ENCODE measurements around the gene FAM13A.
"Not testable (repeated sequence)": the region's sequence is repeated elsewhere in the genome, so short reads cannot be mapped to it uniquely, and the experiment has no call there.

Gene FAM13A

GRCh38 chr4:88960576-88960975, 96.4 kb downstream of the FAM13A start:
- no peak for DNase-seq (ENCODE audit: low spot score)

- no peak for DNase-seq (ENCODE audit: low spot score)
These were observed 98.9 kb downstream of the FAM13A start for GRCh38 chr4:88958080-88958479.

GRCh38 chr4:88957570-88957969, 99.4 kb downstream of the FAM13A start:
- no peak for DNase-seq (ENCODE audit: low spot score)

- DNase-seq (ENCODE audit: low spot score), result no peak
These were observed 101.2 kb downstream of the FAM13A start for GRCh38 chr4:88955580-88956380.

- DNase-seq (ENCODE audit: low spot score), result no peak
These were observed 103.6 kb downstream of the FAM13A start for GRCh38 chr4:88953400-88953799.

GRCh38 chr4:88952081-88952480, 104.9 kb downstream of the FAM13A start:
- no peak for DNase-seq (ENCODE audit: low spot score)

GRCh38 chr4:88949605-88950004, 107.4 kb downstream of the FAM13A start:
- DNase-seq (ENCODE audit: low spot score), result no peak

- no peak for DNase-seq (ENCODE audit: low spot score)
These were observed 116.5 kb downstream of the FAM13A start for GRCh38 chr4:88940506-88940905.

GRCh38 chr4:88939697-88940096, 117.3 kb downstream of the FAM13A start:
- DNase-seq (ENCODE audit: low spot score), result no peak

GRCh38 chr4:88938138-88938537, 118.8 kb downstream of the FAM13A start:
- DNase-seq (ENCODE audit: low spot score), result no peak

- DNase-seq (ENCODE audit: low spot score), result no peak
These were observed 119.9 kb downstream of the FAM13A start for GRCh38 chr4:88937081-88937480.

- DNase-seq (ENCODE audit: low spot score), result no peak
These were observed 123.4 kb downstream of the FAM13A start for GRCh38 chr4:88933414-88934160.

- no peak for DNase-seq (ENCODE audit: low spot score)
These were observed 128.1 kb downstream of the FAM13A start for GRCh38 chr4:88928852-88929251.

GRCh38 chr4:88927420-88927819, 129.6 kb downstream of the FAM13A start:
- no peak for DNase-seq (ENCODE audit: low spot score)

- no peak for DNase-seq (ENCODE audit: low spot score)
These were observed 137.9 kb downstream of the FAM13A start for GRCh38 chr4:88919056-88919455.

- not testable (repeated sequence) for DNase-seq (ENCODE audit: low spot score)
These were observed 143.8 kb downstream of the FAM13A start for GRCh38 chr4:88913181-88913580.

GRCh38 chr4:88911246-88912212, 145.5 kb downstream of the FAM13A start:
- DNase-seq (ENCODE audit: low spot score), result no peak

GRCh38 chr4:88910101-88910500, 146.9 kb downstream of the FAM13A start:
- no peak for DNase-seq (ENCODE audit: low spot score)

GRCh38 chr4:88908521-88908920, 148.5 kb downstream of the FAM13A start:
- DNase-seq (ENCODE audit: low spot score), result no peak

- no peak for DNase-seq (ENCODE audit: low spot score)
These were observed 149.0 kb downstream of the FAM13A start for GRCh38 chr4:88908003-88908402.

- no peak for DNase-seq (ENCODE audit: low spot score)
These were observed 149.5 kb downstream of the FAM13A start for GRCh38 chr4:88907478-88907877.

GRCh38 chr4:88904240-88904639, 152.7 kb downstream of the FAM13A start:
- not testable (repeated sequence) for DNase-seq (ENCODE audit: low spot score)
